Neural cell (in vitro differentiated cells): ENCODE measurements around the gene CRHR1. TPM values are rescaled to one million over a fixed set of nuclear protein-coding genes. Genes with fewer than 3 reads are reported as not detected.

Source experiments
- H2AFZ ChIP-seq: fragments of 200-600, 300-800 bp; sonication (generic), shearing (Covaris generic); 2 replicates; pipeline ENCODE4 v1.6.0; 2014; ENCODE audit warnings: low read depth, mild to moderate bottlenecking, antibody characterized with exemption, low read length, moderate library complexity
- H3F3A ChIP-seq: fragments of 200-600 bp; shearing (Covaris generic); 2 replicates; pipeline ENCODE4 v1.6.1; 2016; ENCODE audit warnings: mild to moderate bottlenecking, moderate library complexity, mixed read lengths, antibody characterized with exemption, low read length; ENCODE audit not compliant: insufficient read depth, poor library complexity, severe bottlenecking
- H3K27ac ChIP-seq: fragments of 200-600, 300-800 bp; sonication (generic), shearing (Covaris generic); 2 replicates; pipeline ENCODE4 v1.5.1; 2014; ENCODE audit warnings: mild to moderate bottlenecking, low read length, moderate library complexity
- H3K27me3 ChIP-seq: fragments of 300-800, 200-600 bp; sonication (generic), shearing (Covaris generic); 2 replicates; pipeline ENCODE4 v1.6.0; 2014; ENCODE audit warnings: mild to moderate bottlenecking, low read depth, low read length, moderate library complexity; ENCODE audit not compliant: insufficient read depth
- H3K36me3 ChIP-seq: fragments of 300-800, 200-600 bp; sonication (generic), shearing (Covaris generic); 2 replicates; pipeline ENCODE4 v1.5.1; 2014; ENCODE audit warnings: mild to moderate bottlenecking, antibody characterized with exemption, low read length, moderate library complexity; ENCODE audit not compliant: insufficient read depth
- H3K4me2 ChIP-seq: fragments of 300-800, 200-600 bp; sonication (generic), shearing (Covaris generic); 2 replicates; pipeline ENCODE4 v1.6.0; 2014; ENCODE audit warnings: mild to moderate bottlenecking, low read length
- H3K4me3 ChIP-seq: fragments of 300-800, 200-600 bp; sonication (generic), shearing (Covaris generic); 2 replicates; pipeline ENCODE4 v1.5.1; 2014; ENCODE audit warnings: mild to moderate bottlenecking, low read length, moderate library complexity
- H3K79me2 ChIP-seq: fragments of 200-600 bp; shearing (Covaris generic); replicated peaks from 2 replicates; pipeline ENCODE4 v1.6.0; 2014; ENCODE audit warnings: mild to moderate bottlenecking, low read length, moderate library complexity; ENCODE audit not compliant: insufficient read depth
- H3K9ac ChIP-seq: fragments of 300-800, 200-600 bp; sonication (generic), shearing (Covaris generic); 2 replicates; pipeline ENCODE4 v1.6.1; 2016; ENCODE audit warnings: mild to moderate bottlenecking, low read length, mixed read lengths
- H3K9me2 ChIP-seq: fragments of 200-600 bp; shearing (Covaris generic); 2 replicates; pipeline ENCODE4 v1.6.1; 2016; ENCODE audit warnings: mild to moderate bottlenecking, low read length, mixed read lengths; ENCODE audit not compliant: insufficient read depth
- H3K9me3 ChIP-seq: fragments of 200-600, 300-800 bp; sonication (generic), shearing (Covaris generic); 2 replicates; pipeline ENCODE4 v1.6.1; 2016; ENCODE audit warnings: mild to moderate bottlenecking, mixed run types, low read length, moderate library complexity, mixed read lengths
- H4K20me1 ChIP-seq: fragments of 200-600 bp; shearing (Covaris generic); 2 replicates; pipeline ENCODE4 v1.6.1; 2016; ENCODE audit warnings: mild to moderate bottlenecking, mixed run types; ENCODE audit not compliant: insufficient read depth
- EP300 ChIP-seq: fragments of 450-650 bp; conservative IDR thresholded peaks from 2 replicates; pipeline ENCODE4 v1.6.1; 2014; ENCODE audit warnings: antibody characterized with exemption, mild to moderate bottlenecking, moderate library complexity; ENCODE audit not compliant: poor library complexity, severe bottlenecking
- EZH2 ChIP-seq: fragments of 200-600, 300-800 bp; shearing (Covaris generic), sonication (generic); IDR thresholded peaks from 2 replicates; pipeline ENCODE4 v1.6.1; 2014; ENCODE audit warnings: antibody characterized with exemption, low read length, borderline replicate concordance, mild to moderate bottlenecking; ENCODE audit not compliant: insufficient read depth, poor library complexity, severe bottlenecking
- MXI1 ChIP-seq: fragments of 450-650 bp; conservative IDR thresholded peaks from 2 replicates; pipeline ENCODE4 v1.6.1; 2014; ENCODE audit warnings: antibody characterized with exemption, mild to moderate bottlenecking; ENCODE audit not compliant: poor library complexity, severe bottlenecking
- POLR2AphosphoS5 ChIP-seq: IDR thresholded peaks from 2 replicates; pipeline ENCODE4 v1.6.1; 2012
- RAD21 ChIP-seq: fragments of 450-650 bp; conservative IDR thresholded peaks from 2 replicates; pipeline ENCODE4 v1.6.1; 2014; ENCODE audit warnings: antibody characterized with exemption, mild to moderate bottlenecking, moderate library complexity
- SMC3 ChIP-seq: fragments of 450-650 bp; conservative IDR thresholded peaks from 2 replicates; pipeline ENCODE4 v1.6.1; 2014; ENCODE audit warnings: antibody characterized with exemption, mild to moderate bottlenecking, moderate library complexity; ENCODE audit not compliant: poor library complexity
- TAF1 ChIP-seq: IDR thresholded peaks from 2 replicates; pipeline ENCODE4 v1.6.1; 2012; ENCODE audit warnings: low read depth
- polyA plus RNA-seq: library from polyadenylated mRNA; depleted of rRNA; stranded (reverse); fragments of >200 nt; gene quantifications from 2 replicates; pipeline ENCODE4 v1.2.3, GENCODE V29; 2014
- TF ChIP-seq, protein P1 (sequence below): fragments of 450-650 bp; IDR thresholded peaks from 2 replicates; pipeline ENCODE4 v1.5.1; 2014; ENCODE audit warnings: antibody characterized with exemption, mild to moderate bottlenecking, moderate library complexity; ENCODE audit not compliant: poor library complexity, severe bottlenecking
- TF ChIP-seq, protein P2 (sequence below): IDR thresholded peaks from 2 replicates; pipeline ENCODE4 v1.6.1; 2012; ENCODE audit warnings: borderline replicate concordance

CRHR1 gene
- polyA plus RNA-seq, 1 donor from 2014 or later, result 4.5 TPM

- TF ChIP-seq, protein P1, sequence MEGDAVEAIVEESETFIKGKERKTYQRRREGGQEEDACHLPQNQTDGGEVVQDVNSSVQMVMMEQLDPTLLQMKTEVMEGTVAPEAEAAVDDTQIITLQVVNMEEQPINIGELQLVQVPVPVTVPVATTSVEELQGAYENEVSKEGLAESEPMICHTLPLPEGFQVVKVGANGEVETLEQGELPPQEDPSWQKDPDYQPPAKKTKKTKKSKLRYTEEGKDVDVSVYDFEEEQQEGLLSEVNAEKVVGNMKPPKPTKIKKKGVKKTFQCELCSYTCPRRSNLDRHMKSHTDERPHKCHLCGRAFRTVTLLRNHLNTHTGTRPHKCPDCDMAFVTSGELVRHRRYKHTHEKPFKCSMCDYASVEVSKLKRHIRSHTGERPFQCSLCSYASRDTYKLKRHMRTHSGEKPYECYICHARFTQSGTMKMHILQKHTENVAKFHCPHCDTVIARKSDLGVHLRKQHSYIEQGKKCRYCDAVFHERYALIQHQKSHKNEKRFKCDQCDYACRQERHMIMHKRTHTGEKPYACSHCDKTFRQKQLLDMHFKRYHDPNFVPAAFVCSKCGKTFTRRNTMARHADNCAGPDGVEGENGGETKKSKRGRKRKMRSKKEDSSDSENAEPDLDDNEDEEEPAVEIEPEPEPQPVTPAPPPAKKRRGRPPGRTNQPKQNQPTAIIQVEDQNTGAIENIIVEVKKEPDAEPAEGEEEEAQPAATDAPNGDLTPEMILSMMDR, result no peak
- TF ChIP-seq EP300, result no peak
- no peak for TF ChIP-seq TAF1
Measured at GRCh38 chr17:45794840-45795239, 10.7 kb downstream of the CRHR1 start (continued).

- H3K9me3 ChIP-seq, result no peaks in the 10 kb centered on the region
- no peaks in the 10 kb centered on the region for H3K9me2 ChIP-seq
- H3K4me2 ChIP-seq, result no peak overlapping the region
- no peak overlapping the region for H3K4me3 ChIP-seq
- no peak overlapping the region for H2AFZ ChIP-seq
- TF ChIP-seq, protein P1, result no peak
- TF ChIP-seq SMC3 (no peak), POLR2AphosphoS5 (no peak), MXI1 (no peak), TAF1 (no peak), EP300 (no peak), RAD21 (no peak), EZH2 (no peak)
- TF ChIP-seq, protein P2, sequence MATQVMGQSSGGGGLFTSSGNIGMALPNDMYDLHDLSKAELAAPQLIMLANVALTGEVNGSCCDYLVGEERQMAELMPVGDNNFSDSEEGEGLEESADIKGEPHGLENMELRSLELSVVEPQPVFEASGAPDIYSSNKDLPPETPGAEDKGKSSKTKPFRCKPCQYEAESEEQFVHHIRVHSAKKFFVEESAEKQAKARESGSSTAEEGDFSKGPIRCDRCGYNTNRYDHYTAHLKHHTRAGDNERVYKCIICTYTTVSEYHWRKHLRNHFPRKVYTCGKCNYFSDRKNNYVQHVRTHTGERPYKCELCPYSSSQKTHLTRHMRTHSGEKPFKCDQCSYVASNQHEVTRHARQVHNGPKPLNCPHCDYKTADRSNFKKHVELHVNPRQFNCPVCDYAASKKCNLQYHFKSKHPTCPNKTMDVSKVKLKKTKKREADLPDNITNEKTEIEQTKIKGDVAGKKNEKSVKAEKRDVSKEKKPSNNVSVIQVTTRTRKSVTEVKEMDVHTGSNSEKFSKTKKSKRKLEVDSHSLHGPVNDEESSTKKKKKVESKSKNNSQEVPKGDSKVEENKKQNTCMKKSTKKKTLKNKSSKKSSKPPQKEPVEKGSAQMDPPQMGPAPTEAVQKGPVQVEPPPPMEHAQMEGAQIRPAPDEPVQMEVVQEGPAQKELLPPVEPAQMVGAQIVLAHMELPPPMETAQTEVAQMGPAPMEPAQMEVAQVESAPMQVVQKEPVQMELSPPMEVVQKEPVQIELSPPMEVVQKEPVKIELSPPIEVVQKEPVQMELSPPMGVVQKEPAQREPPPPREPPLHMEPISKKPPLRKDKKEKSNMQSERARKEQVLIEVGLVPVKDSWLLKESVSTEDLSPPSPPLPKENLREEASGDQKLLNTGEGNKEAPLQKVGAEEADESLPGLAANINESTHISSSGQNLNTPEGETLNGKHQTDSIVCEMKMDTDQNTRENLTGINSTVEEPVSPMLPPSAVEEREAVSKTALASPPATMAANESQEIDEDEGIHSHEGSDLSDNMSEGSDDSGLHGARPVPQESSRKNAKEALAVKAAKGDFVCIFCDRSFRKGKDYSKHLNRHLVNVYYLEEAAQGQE, result no peak
- H3K27ac ChIP-seq, result no peak overlapping the region
- no peak overlapping the region for H3K9ac ChIP-seq
- no peaks in the 10 kb centered on the region for H4K20me1 ChIP-seq
- H3F3A ChIP-seq, result no peaks in the 10 kb centered on the region
- H3K79me2 ChIP-seq, result no peaks in the 10 kb centered on the region
- H3K27me3 ChIP-seq, result no peaks in the 10 kb centered on the region
- H3K36me3 ChIP-seq, result no peaks in the 10 kb centered on the region
Measured at GRCh38 chr17:45800816-45801215, 16.7 kb downstream of the CRHR1 start.

- H3K4me2 ChIP-seq, result no peak overlapping the region
- no peaks in the 10 kb centered on the region for H3K9me2 ChIP-seq
- no peaks in the 10 kb centered on the region for H4K20me1 ChIP-seq
- no peaks in the 10 kb centered on the region for H3K27me3 ChIP-seq
- no peak overlapping the region for H3K9ac ChIP-seq
- H3K4me3 ChIP-seq, result no peak overlapping the region
- no peak overlapping the region for H2AFZ ChIP-seq
- H3K27ac ChIP-seq, result no peak overlapping the region
- H3K36me3 ChIP-seq, result no peaks in the 10 kb centered on the region
- TF ChIP-seq EP300 (no peak), MXI1 (no peak), TAF1 (no peak), SMC3 (no peak)
- TF ChIP-seq, protein P1, result no peak
- H3K9me3 ChIP-seq, result no peaks in the 10 kb centered on the region
- H3K79me2 ChIP-seq, result no peaks in the 10 kb centered on the region
- H3F3A ChIP-seq, result no peaks in the 10 kb centered on the region
Measured at GRCh38 chr17:45801421-45801820, 17.3 kb downstream of the CRHR1 start.
